Natural killer cell (primary cell): ENCODE measurements around the gene STARD8. TPM values are rescaled to one million over a fixed set of nuclear protein-coding genes. Genes with fewer than 3 reads are reported as not detected.

Experiments
- ATAC-seq, 3 donors: fragments of 150-1000 bp in 2 of 3; fragments of 200-7000 bp in 1 of 3; cut with Tn5 transposase; 1 replicate in 1 of 3; 2 replicates in 2 of 3; pipeline ENCODE4 v1.10.0; 2021; ENCODE audit warnings: mild to moderate bottlenecking in 2 of 3, moderate library complexity in 2 of 3
- DNase-seq, 2 donors: peaks; one replicate each; pipeline versions ENCODE4 v3.0.0 to v3.0.0-alpha.2; 2013 to 2021; ENCODE audit warnings: mixed read lengths in 1 of 2
- H3K27ac ChIP-seq: one replicate; pipeline ENCODE4 v1.5.1; 2013; ENCODE audit warnings: mild to moderate bottlenecking, low read length
- H3K27me3 ChIP-seq: one replicate; pipeline ENCODE4 v1.6.1; 2013; ENCODE audit warnings: low read length; ENCODE audit not compliant: control insufficient read depth, insufficient read depth
- H3K36me3 ChIP-seq: one replicate; pipeline ENCODE4 v1.6.1; 2013; ENCODE audit warnings: low read length; ENCODE audit not compliant: control insufficient read depth, insufficient read depth
- H3K4me1 ChIP-seq: one replicate; pipeline ENCODE4 v1.6.1; 2013; ENCODE audit warnings: low read length; ENCODE audit not compliant: control insufficient read depth, insufficient read depth
- H3K4me3 ChIP-seq: one replicate; pipeline ENCODE4 v1.5.1; 2013; ENCODE audit warnings: low read length
- H3K9me3 ChIP-seq: one replicate; pipeline ENCODE4 v1.6.1; 2013; ENCODE audit warnings: low read length; ENCODE audit not compliant: control insufficient read depth, insufficient read depth
- H3K27ac Mint-ChIP-seq, 2 donors: one replicate each; pipeline ENCODE4 v1.8.0; 2022; ENCODE audit warnings: mild to moderate bottlenecking in 2 of 2, mixed read lengths in 2 of 2, moderate library complexity in 1 of 2
- H3K27me3 Mint-ChIP-seq, 2 donors: one replicate each; pipeline ENCODE4 v1.8.0; 2022; ENCODE audit warnings: low read depth in 2 of 2, mixed read lengths in 2 of 2
- H3K36me3 Mint-ChIP-seq: one replicate; pipeline ENCODE4 v1.8.0; 2022; ENCODE audit warnings: mixed read lengths
- H3K4me1 Mint-ChIP-seq, 2 donors: one replicate each; pipeline ENCODE4 v1.8.0; 2022; ENCODE audit warnings: mixed read lengths in 2 of 2
- H3K4me3 Mint-ChIP-seq: one replicate; pipeline ENCODE4 v1.8.0; 2022; ENCODE audit warnings: mild to moderate bottlenecking, moderate library complexity, mixed read lengths
- H3K9me3 Mint-ChIP-seq, 2 donors: one replicate each; pipeline ENCODE4 v1.8.0; 2022; ENCODE audit warnings: mixed read lengths in 2 of 2
- WGBS: methylation state at CpG from one replicate; pipeline ENCODE4 v1.1.7; 2013; ENCODE audit warnings: missing lambda C conversion rate; ENCODE audit not compliant: insufficient coverage; 5-methylcytosine and 5-hydroxymethylcytosine counted together
- intact Hi-C: fragments of 100-400 bp; cut with micrococcal nuclease; formaldehyde crosslinking; loops from one replicate; pipeline ENCODE4 v1.14.2; 2022
- total RNA-seq, 4 donors: library from RNA; stranded (reverse); fragments of 120-200 nt in 1 of 4; gene quantifications; one replicate each; pipeline versions ENCODE4 v1.2.3 to v1.2.4, GENCODE V29; 2013 to 2022
- TF ChIP-seq, protein P1 (sequence below): fragments of 200-600 bp; IDR thresholded peaks from one replicate; pipeline ENCODE4 v1.8.0; 2022; ENCODE audit warnings: antibody characterized with exemption

Gene STARD8
- total RNA-seq, 3 donors from 2014 or later (not counting 1 experiment from before 2014, with no cell fraction given), result 0.97 to 1.3 (median 1.1) TPM

DNA sequence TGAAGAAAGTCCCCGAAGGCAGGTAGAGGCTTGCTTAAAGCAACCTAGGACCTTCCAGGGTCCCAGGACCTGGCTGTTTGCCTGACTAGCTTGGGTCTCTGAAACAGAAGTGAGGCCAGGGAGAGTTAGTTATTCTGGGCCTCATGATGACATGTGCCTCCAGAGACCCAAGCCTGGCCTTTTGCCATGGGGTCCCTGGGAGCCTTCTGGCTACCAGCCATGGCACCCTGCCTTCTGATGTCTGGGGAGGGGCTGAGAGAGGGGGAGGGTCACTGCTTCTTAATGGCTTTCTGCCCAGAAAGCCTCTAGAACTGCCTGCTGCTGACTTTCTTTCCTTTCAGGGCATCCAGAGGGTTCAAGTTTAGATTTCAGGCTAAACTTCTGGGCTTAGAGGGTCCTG lies 1.0 kb upstream of the STARD8 start:
- Histone ChIP-seq H3K4me3 (no peak overlapping the region), H3K27me3 (no peaks in the 10 kb centered on the region), H3K4me1 (no peaks in the 10 kb centered on the region), H3K9me3 (no peaks in the 10 kb centered on the region), H3K27ac (no peak overlapping the region), H3K36me3 (no peaks in the 10 kb centered on the region)
- no peak for DNase-seq
- Mint-ChIP-seq H3K9me3 (no peaks in the 10 kb centered on the region), H3K4me3 (no peak overlapping the region), H3K27ac (no peak overlapping the region), H3K4me1 (no peaks in the 10 kb centered on the region), H3K36me3 (no peaks in the 10 kb centered on the region), H3K27me3 (peaks cover 2 to 21% of the 10 kb centered on the region in 2 donors)
- 100% methylated on average over 1 of the region's 1 CpG for WGBS
- intact Hi-C loops, result no loop called here
- TF ChIP-seq, protein P1, sequence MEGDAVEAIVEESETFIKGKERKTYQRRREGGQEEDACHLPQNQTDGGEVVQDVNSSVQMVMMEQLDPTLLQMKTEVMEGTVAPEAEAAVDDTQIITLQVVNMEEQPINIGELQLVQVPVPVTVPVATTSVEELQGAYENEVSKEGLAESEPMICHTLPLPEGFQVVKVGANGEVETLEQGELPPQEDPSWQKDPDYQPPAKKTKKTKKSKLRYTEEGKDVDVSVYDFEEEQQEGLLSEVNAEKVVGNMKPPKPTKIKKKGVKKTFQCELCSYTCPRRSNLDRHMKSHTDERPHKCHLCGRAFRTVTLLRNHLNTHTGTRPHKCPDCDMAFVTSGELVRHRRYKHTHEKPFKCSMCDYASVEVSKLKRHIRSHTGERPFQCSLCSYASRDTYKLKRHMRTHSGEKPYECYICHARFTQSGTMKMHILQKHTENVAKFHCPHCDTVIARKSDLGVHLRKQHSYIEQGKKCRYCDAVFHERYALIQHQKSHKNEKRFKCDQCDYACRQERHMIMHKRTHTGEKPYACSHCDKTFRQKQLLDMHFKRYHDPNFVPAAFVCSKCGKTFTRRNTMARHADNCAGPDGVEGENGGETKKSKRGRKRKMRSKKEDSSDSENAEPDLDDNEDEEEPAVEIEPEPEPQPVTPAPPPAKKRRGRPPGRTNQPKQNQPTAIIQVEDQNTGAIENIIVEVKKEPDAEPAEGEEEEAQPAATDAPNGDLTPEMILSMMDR, result no peak
- ATAC-seq, result no peak

GRCh38 chrX:68648960-68649359 lies 1.5 kb downstream of the STARD8 start:
- 84% methylated on average over 5 of the region's 5 CpGs for WGBS
- H3K4me1 ChIP-seq, result no peaks in the 10 kb centered on the region
- no peaks in the 10 kb centered on the region for H3K36me3 ChIP-seq
- H3K27me3 Mint-ChIP-seq, result peaks cover 2 to 21% of the 10 kb centered on the region in 2 donors
- H3K4me3 Mint-ChIP-seq, result no peak overlapping the region
- no peak overlapping the region for H3K27ac Mint-ChIP-seq
- no peak overlapping the region for H3K4me3 ChIP-seq
- H3K4me1 Mint-ChIP-seq, result no peaks in the 10 kb centered on the region
- no peaks in the 10 kb centered on the region for H3K27me3 ChIP-seq
- no peak for ATAC-seq
- TF ChIP-seq, protein P1, result no peak
- H3K36me3 Mint-ChIP-seq, result no peaks in the 10 kb centered on the region
- no peaks in the 10 kb centered on the region for H3K9me3 ChIP-seq
- peaks cover 0 to 7% of the 10 kb centered on the region in 2 donors for H3K9me3 Mint-ChIP-seq
- intact Hi-C loops, result no loop called here
- no peak overlapping the region for H3K27ac ChIP-seq
- DNase-seq, result no peak

GRCh38 chrX:68650491-68650890 lies 3.0 kb downstream of the STARD8 start:
- Histone ChIP-seq H3K27me3 (no peaks in the 10 kb centered on the region), H3K4me3 (no peak overlapping the region), H3K36me3 (no peaks in the 10 kb centered on the region), H3K9me3 (no peaks in the 10 kb centered on the region), H3K4me1 (no peaks in the 10 kb centered on the region), H3K27ac (no peak overlapping the region)
- Mint-ChIP-seq H3K4me3 (no peak overlapping the region), H3K27me3 (peaks cover 2 to 17% of the 10 kb centered on the region in 2 donors), H3K9me3 (peaks cover 0 to 7% of the 10 kb centered on the region in 2 donors), H3K36me3 (no peaks in the 10 kb centered on the region), H3K27ac (no peak overlapping the region), H3K4me1 (no peaks in the 10 kb centered on the region)
- intact Hi-C loops, result no loop called here
- WGBS, result 95% methylated on average over 3 of the region's 3 CpGs
- ATAC-seq, result no peak
- TF ChIP-seq, protein P1, result no peak
- DNase-seq, result no peak

DNA sequence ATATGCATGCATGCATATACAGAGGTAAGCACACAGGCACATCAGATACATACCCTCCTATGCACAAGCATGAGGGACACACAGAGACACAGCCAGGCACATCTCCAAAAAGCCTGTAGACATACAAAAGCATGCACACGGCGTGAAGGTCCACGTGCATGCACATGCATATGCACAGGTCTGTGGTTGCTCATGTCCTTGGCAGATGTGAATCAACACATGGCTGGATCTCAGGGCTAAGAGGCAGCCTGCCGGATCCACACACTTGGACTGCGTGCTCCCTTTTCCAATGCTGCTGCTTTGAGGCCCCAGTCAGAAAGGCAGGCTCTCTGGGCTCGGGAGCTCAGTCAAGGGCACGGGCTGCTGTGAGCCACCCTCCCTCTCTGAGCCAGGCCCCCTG lies 3.6 kb downstream of the STARD8 start:
- H3K4me3 Mint-ChIP-seq, result no peak overlapping the region
- Histone ChIP-seq H3K4me1 (no peaks in the 10 kb centered on the region), H3K4me3 (no peak overlapping the region), H3K36me3 (no peaks in the 10 kb centered on the region), H3K27me3 (no peaks in the 10 kb centered on the region), H3K27ac (no peak overlapping the region), H3K9me3 (no peaks in the 10 kb centered on the region)
- intact Hi-C loops, result no loop called here
- H3K36me3 Mint-ChIP-seq, result no peaks in the 10 kb centered on the region
- peaks cover 0 to 7% of the 10 kb centered on the region in 2 donors for H3K9me3 Mint-ChIP-seq
- peaks cover 2 to 14% of the 10 kb centered on the region in 2 donors for H3K27me3 Mint-ChIP-seq
- H3K27ac Mint-ChIP-seq, result no peak overlapping the region
- 91% methylated on average over 6 of the region's 7 CpGs for WGBS
- TF ChIP-seq, protein P1, result no peak
- DNase-seq (no peak), ATAC-seq (no peak)
- no peaks in the 10 kb centered on the region for H3K4me1 Mint-ChIP-seq
